ENCODE measurements around the gene MTMR4.

The MTMR4 gene

DNA sequence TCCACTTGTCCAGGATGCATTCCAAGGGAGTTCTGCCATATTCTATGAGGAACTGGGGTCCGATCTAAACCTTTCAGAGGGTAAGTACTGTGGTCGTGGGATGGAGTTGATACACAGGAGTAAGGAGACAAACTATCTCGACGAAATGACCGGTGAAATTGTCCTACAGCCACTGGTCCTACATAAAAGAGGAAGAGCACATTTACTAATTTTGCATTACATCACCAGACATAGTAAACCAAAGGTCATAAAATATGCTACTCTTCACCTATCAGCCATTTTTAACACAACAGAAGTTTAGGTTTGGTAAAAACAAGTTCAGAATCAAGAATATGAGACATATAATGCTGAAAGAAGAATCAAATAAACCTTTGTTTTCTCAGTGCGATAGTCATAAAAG, 34.3 kb downstream of the MTMR4 start:
- Histone ChIP-seq H3K9me3 (ENCODE audit: control insufficient read depth in 5 of 5, low read length in 5 of 5) (no peaks in the 10 kb centered on the region), H3K4me1 (ENCODE audit: control insufficient read depth in 5 of 5, insufficient read depth in 5 of 5, low read length in 5 of 5) (no peaks in the 10 kb centered on the region), H3K27me3 (ENCODE audit: control insufficient read depth in 5 of 5, insufficient read depth in 4 of 5, low read length in 5 of 5) (no peaks in the 10 kb centered on the region), H3K4me3 (ENCODE audit: low read depth in 1 of 5, low read length in 5 of 5) (no peak overlapping the region), H3K27ac (ENCODE audit: low read depth, low read length) (no peak overlapping the region), H3K36me3 (ENCODE audit: control insufficient read depth in 5 of 5, insufficient read depth in 5 of 5, low read length in 5 of 5) (no peaks in the 10 kb centered on the region), H3K9ac (ENCODE audit: low read length in 5 of 5) (no peak overlapping the region)

DNA sequence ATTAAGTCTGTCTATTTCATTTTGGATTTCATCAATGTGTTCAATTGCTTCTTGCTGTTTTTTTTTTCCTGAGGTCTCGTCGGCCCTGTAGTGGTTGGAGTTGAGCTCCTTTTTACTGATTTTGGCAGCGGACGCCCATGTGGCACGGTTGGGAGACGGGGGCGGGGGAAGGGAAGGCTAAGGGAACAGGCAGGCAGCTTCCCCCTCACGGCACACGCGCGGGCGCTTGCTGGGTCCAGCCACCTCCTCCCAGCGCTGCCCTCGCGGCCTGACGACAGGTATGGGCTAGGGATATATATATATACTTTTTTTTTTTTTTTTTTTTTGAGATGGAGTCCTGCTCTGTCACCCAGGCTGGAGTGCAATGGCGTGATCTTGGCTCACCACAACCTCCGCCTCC, 37.6 kb downstream of the MTMR4 start:
- no peaks in the 10 kb centered on the region for H3K4me1 ChIP-seq (ENCODE audit: control insufficient read depth in 5 of 5, insufficient read depth in 5 of 5, low read length in 5 of 5)
- no peaks in the 10 kb centered on the region for H3K27me3 ChIP-seq (ENCODE audit: control insufficient read depth in 5 of 5, insufficient read depth in 4 of 5, low read length in 5 of 5)
- H3K9ac ChIP-seq (ENCODE audit: low read length in 5 of 5), result no peak overlapping the region
- H3K36me3 ChIP-seq (ENCODE audit: control insufficient read depth in 5 of 5, insufficient read depth in 5 of 5, low read length in 5 of 5), result no peaks in the 10 kb centered on the region
- no peak overlapping the region for H3K4me3 ChIP-seq (ENCODE audit: low read depth in 1 of 5, low read length in 5 of 5)
- H3K27ac ChIP-seq (ENCODE audit: low read depth, low read length), result peak overlapping the region; percentile 16
- no peaks in the 10 kb centered on the region for H3K9me3 ChIP-seq (ENCODE audit: control insufficient read depth in 5 of 5, low read length in 5 of 5)

DNA sequence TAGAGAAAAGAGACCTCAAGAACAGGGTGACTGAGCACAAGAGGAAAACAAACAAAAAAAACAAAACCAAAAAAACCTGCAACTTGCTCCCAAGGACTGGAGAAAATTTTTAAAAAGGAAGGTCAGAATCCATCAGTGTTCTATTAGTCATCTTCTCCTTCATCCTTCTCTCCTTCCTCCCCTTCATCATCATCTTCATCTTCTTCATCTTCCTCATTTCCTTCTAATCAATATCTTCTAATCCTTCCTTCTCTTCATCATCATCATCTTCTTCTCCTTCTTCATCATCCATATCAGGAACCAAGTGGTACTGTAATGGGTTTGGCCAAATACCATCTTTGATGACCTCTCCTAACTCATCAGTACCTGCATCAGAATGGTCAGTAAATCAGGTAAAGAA, 38.5 kb downstream of the MTMR4 start:
- Histone ChIP-seq H3K9me3 (ENCODE audit: control insufficient read depth in 5 of 5, low read length in 5 of 5) (no peaks in the 10 kb centered on the region), H3K36me3 (ENCODE audit: control insufficient read depth in 5 of 5, insufficient read depth in 5 of 5, low read length in 5 of 5) (no peaks in the 10 kb centered on the region), H3K4me1 (ENCODE audit: control insufficient read depth in 5 of 5, insufficient read depth in 5 of 5, low read length in 5 of 5) (no peaks in the 10 kb centered on the region), H3K4me3 (ENCODE audit: low read depth in 1 of 5, low read length in 5 of 5) (no peak overlapping the region), H3K9ac (ENCODE audit: low read length in 5 of 5) (no peak overlapping the region), H3K27ac (ENCODE audit: low read depth, low read length) (peak overlapping the region; percentile 16), H3K27me3 (ENCODE audit: control insufficient read depth in 5 of 5, insufficient read depth in 4 of 5, low read length in 5 of 5) (no peaks in the 10 kb centered on the region)

DNA sequence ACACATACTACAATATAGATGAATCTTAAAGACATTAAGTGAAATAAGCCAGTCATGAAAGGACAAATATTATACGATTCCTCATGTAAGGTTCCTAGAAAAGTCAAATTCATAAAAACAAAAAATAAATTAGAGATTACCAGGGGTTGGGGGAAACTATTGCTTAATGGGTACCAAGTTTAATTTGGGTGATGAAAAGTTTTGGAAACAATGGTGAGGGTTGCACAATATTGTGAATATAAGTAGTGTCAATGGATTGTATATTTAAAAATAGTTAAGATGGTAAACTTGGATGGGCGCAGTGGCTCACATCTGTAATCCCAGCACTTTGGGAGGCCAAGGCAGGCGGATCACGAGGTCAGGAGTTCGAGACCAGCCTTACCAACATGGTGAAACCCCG, 44.1 kb downstream of the MTMR4 start:
- Histone ChIP-seq H3K36me3 (ENCODE audit: control insufficient read depth in 5 of 5, insufficient read depth in 5 of 5, low read length in 5 of 5) (no peaks in the 10 kb centered on the region), H3K4me1 (ENCODE audit: control insufficient read depth in 5 of 5, insufficient read depth in 5 of 5, low read length in 5 of 5) (no peaks in the 10 kb centered on the region), H3K9ac (ENCODE audit: low read length in 5 of 5) (no peak overlapping the region), H3K9me3 (ENCODE audit: control insufficient read depth in 5 of 5, low read length in 5 of 5) (no peaks in the 10 kb centered on the region), H3K27me3 (ENCODE audit: control insufficient read depth in 5 of 5, insufficient read depth in 4 of 5, low read length in 5 of 5) (peaks cover 0 to 6% (median 2%) of the 10 kb centered on the region in 5 donors), H3K4me3 (ENCODE audit: low read depth in 1 of 5, low read length in 5 of 5) (no peak overlapping the region), H3K27ac (ENCODE audit: low read depth, low read length) (no peak overlapping the region)

DNA sequence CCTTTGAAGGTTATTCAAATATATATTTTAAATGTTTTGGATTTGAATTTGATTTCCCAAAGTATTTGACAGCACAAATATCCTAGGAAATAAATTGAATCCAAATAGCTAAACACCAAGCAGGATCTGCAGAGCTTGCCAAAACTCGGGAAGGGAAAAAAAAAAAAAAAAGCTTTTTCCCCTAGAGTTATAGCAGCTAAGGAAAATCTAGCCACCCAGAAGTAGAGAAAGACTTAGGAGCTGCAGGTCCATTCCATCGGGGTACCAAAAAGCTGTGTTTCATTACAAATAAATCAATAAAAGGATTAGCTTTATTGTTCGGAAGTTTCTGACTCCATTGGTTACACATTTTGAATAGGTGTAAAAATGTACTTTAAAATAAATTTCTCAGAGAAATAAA, 45.5 kb downstream of the MTMR4 start:
- no peaks in the 10 kb centered on the region for H3K4me1 ChIP-seq (ENCODE audit: control insufficient read depth in 5 of 5, insufficient read depth in 5 of 5, low read length in 5 of 5)
- H3K36me3 ChIP-seq (ENCODE audit: control insufficient read depth in 5 of 5, insufficient read depth in 5 of 5, low read length in 5 of 5), result no peaks in the 10 kb centered on the region
- no peaks in the 10 kb centered on the region for H3K9me3 ChIP-seq (ENCODE audit: control insufficient read depth in 5 of 5, low read length in 5 of 5)
- no peak overlapping the region for H3K27ac ChIP-seq (ENCODE audit: low read depth, low read length)
- H3K9ac ChIP-seq (ENCODE audit: low read length in 5 of 5), result no peak overlapping the region
- no peak overlapping the region for H3K4me3 ChIP-seq (ENCODE audit: low read depth in 1 of 5, low read length in 5 of 5)
- H3K27me3 ChIP-seq (ENCODE audit: control insufficient read depth in 5 of 5, insufficient read depth in 4 of 5, low read length in 5 of 5), result peaks cover 0 to 6% (median 2%) of the 10 kb centered on the region in 5 donors

DNA sequence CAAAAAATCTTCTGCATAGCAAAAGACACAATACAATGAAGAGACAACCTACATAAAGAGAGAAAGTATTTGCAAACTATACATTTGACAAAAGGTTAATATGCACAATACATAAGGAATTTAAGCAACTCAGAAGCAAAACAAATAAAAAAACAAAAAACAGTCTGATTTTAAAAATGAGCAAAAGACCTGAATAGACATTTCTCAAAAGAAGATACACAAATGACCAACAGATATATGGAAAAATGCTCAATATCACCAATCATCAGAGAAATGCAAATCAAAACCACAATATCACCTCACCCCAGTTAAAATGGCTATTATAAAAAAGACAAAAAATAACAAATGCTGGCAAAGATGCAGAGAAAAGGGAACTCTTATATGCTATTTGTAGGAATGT, 58.9 kb downstream of the MTMR4 start:
- H3K27ac ChIP-seq (ENCODE audit: low read depth, low read length), result no peak overlapping the region
- H3K4me1 ChIP-seq (ENCODE audit: control insufficient read depth in 5 of 5, insufficient read depth in 5 of 5, low read length in 5 of 5), result no peaks in the 10 kb centered on the region
- H3K36me3 ChIP-seq (ENCODE audit: control insufficient read depth in 5 of 5, insufficient read depth in 5 of 5, low read length in 5 of 5), result no peaks in the 10 kb centered on the region
- H3K27me3 ChIP-seq (ENCODE audit: control insufficient read depth in 5 of 5, insufficient read depth in 4 of 5, low read length in 5 of 5), result no peaks in the 10 kb centered on the region
- no peak overlapping the region for H3K4me3 ChIP-seq (ENCODE audit: low read depth in 1 of 5, low read length in 5 of 5)
- no peaks in the 10 kb centered on the region for H3K9me3 ChIP-seq (ENCODE audit: control insufficient read depth in 5 of 5, low read length in 5 of 5)
- H3K9ac ChIP-seq (ENCODE audit: low read length in 5 of 5), result no peak overlapping the region

DNA sequence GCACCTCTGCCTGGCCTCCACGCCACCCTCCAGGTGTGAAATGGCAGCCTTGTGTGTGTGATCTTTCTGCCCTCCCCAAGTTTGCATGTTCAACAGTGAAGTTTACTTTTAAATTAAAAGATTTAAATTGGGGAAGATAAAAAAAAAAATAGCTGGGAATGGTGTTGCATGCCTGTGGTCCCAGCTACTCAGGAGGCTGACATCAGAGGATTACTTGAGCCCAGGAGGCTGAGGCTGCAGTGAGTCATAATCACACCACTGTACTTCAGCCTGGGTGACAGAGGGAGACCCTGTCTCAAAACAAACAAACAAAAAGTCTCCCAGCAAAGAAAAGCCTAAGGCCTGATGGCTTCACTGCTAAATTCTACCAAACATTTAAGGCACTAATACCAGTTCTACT, 61.7 kb downstream of the MTMR4 start:
- H3K27me3 ChIP-seq (ENCODE audit: control insufficient read depth in 5 of 5, insufficient read depth in 4 of 5, low read length in 5 of 5), result no peaks in the 10 kb centered on the region
- no peaks in the 10 kb centered on the region for H3K36me3 ChIP-seq (ENCODE audit: control insufficient read depth in 5 of 5, insufficient read depth in 5 of 5, low read length in 5 of 5)
- H3K4me1 ChIP-seq (ENCODE audit: control insufficient read depth in 5 of 5, insufficient read depth in 5 of 5, low read length in 5 of 5), result no peaks in the 10 kb centered on the region
- H3K4me3 ChIP-seq (ENCODE audit: low read depth in 1 of 5, low read length in 5 of 5), result no peak overlapping the region
- no peak overlapping the region for H3K9ac ChIP-seq (ENCODE audit: low read length in 5 of 5)
- no peaks in the 10 kb centered on the region for H3K9me3 ChIP-seq (ENCODE audit: control insufficient read depth in 5 of 5, low read length in 5 of 5)
- H3K27ac ChIP-seq (ENCODE audit: low read depth, low read length), result no peak overlapping the region

DNA sequence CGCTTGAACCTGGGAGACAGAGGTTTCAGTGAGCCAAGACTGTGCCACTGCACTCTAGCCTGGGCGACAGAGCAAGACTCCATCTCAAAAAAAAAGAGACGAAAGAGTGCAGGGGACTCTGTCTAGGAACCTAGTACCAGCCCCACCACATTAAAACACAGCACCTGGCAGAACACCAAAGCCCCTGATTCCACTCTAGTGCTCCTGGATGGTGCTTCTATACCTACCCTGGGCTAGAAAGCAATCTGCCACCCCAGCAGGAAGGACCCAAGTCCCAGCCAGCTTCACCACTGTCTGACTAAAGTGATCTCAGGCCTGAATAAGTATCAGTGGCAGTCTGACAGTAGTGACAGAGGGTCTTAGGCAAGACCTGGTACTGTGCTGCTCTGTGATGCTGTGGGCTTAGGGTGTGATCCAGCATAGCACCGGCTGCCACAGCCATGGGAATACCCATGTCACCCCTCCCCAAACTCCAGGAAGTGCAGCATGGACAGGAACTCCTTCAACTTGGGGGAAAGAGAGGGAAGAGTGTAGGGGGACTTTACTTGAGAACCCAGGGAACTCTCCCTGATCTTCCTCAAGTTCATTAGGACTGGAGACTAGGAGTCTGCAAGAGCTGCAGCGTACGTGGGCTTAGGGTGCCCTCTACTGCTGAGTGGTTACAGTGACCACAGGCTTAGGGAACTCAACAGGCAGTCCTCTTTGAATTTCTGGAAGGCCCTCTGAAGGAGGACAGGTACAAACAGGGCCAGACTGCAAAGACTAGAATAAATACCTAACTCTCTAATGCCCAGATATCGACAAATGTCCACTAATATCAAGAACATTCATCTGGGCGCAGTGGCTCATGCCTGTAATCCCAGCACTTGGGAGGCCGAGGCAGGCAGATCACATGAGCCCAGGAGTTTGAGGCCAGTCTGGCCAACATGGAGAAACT, 67.1 kb downstream of the MTMR4 start:
- Histone ChIP-seq H3K36me3 (ENCODE audit: control insufficient read depth in 5 of 5, insufficient read depth in 5 of 5, low read length in 5 of 5) (no peaks in the 10 kb centered on the region), H3K27ac (ENCODE audit: low read depth, low read length) (no peak overlapping the region), H3K27me3 (ENCODE audit: control insufficient read depth in 5 of 5, insufficient read depth in 4 of 5, low read length in 5 of 5) (peaks cover 0 to 2% (median 0%) of the 10 kb centered on the region in 5 donors), H3K9ac (ENCODE audit: low read length in 5 of 5) (no peak overlapping the region), H3K4me3 (ENCODE audit: low read depth in 1 of 5, low read length in 5 of 5) (no peak overlapping the region), H3K4me1 (ENCODE audit: control insufficient read depth in 5 of 5, insufficient read depth in 5 of 5, low read length in 5 of 5) (no peaks in the 10 kb centered on the region), H3K9me3 (ENCODE audit: control insufficient read depth in 5 of 5, low read length in 5 of 5) (no peaks in the 10 kb centered on the region)

DNA sequence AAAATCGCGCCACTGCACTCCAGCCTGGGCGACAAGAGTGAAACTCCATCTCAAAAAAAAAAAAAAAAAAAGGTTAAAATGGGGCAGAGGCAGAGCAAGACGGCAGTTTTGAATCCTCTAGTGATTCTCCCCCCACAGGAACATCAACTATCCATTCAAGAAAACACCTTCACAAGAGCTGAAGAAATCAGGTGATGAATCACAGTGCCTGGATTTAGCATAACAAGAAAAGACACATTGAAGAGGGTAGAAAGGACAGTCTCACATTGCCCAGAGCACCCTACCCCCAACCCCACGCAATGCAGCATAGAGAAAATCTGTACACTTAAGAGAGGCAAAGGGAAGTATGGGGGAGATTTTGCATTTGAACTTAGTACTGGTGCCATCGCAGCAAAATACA, 68.4 kb downstream of the MTMR4 start:
- H3K4me1 ChIP-seq (ENCODE audit: control insufficient read depth in 5 of 5, insufficient read depth in 5 of 5, low read length in 5 of 5), result no peaks in the 10 kb centered on the region
- peaks cover 0 to 6% (median 0%) of the 10 kb centered on the region in 5 donors for H3K27me3 ChIP-seq (ENCODE audit: control insufficient read depth in 5 of 5, insufficient read depth in 4 of 5, low read length in 5 of 5)
- H3K9me3 ChIP-seq (ENCODE audit: control insufficient read depth in 5 of 5, low read length in 5 of 5), result no peaks in the 10 kb centered on the region
- no peaks in the 10 kb centered on the region for H3K36me3 ChIP-seq (ENCODE audit: control insufficient read depth in 5 of 5, insufficient read depth in 5 of 5, low read length in 5 of 5)
- H3K9ac ChIP-seq (ENCODE audit: low read length in 5 of 5), result no peak overlapping the region
- no peak overlapping the region for H3K27ac ChIP-seq (ENCODE audit: low read depth, low read length)
- no peak overlapping the region for H3K4me3 ChIP-seq (ENCODE audit: low read depth in 1 of 5, low read length in 5 of 5)
